ACC112 (cell line): Measurements from ENCODE around the gene FZR1.

Experiments used
- H2AFZ ChIP-seq: fragments of 200-600 bp; sonication (generic); one replicate; pipeline ENCODE4 v1.6.0; 2017; ENCODE audit warnings: antibody characterized with exemption, low read length; ENCODE audit not compliant: unreplicated experiment
- H3K27ac ChIP-seq: fragments of 200-600 bp; sonication (generic); 2 replicates; pipeline ENCODE4 v1.5.1; 2014; ENCODE audit warnings: low read depth, mild to moderate bottlenecking, antibody characterized with exemption, low read length, moderate library complexity
- H3K27me3 ChIP-seq: fragments of 200-600 bp; sonication (generic); 2 replicates; pipeline ENCODE4 v1.6.1; 2014; ENCODE audit warnings: mild to moderate bottlenecking, antibody characterized with exemption, low read length, moderate library complexity, mixed read lengths; ENCODE audit not compliant: insufficient read depth
- H3K36me3 ChIP-seq: fragments of 200-600 bp; sonication (generic); 2 replicates; pipeline ENCODE4 v1.6.1; 2016; ENCODE audit warnings: mild to moderate bottlenecking, antibody characterized with exemption, low read length, moderate library complexity, mixed read lengths; ENCODE audit not compliant: insufficient read depth
- H3K4me1 ChIP-seq: fragments of 200-600 bp; sonication (generic); one replicate; pipeline ENCODE4 v1.6.1; 2016; ENCODE audit warnings: low read length, mixed read lengths; ENCODE audit not compliant: insufficient read depth, unreplicated experiment, control insufficient read depth
- H3K4me3 ChIP-seq: fragments of 200-600 bp; sonication (generic); 2 replicates; pipeline ENCODE4 v1.5.1; 2014; ENCODE audit warnings: mild to moderate bottlenecking, low read depth, low read length
- H3K79me2 ChIP-seq: fragments of 200-600 bp; sonication (generic); one replicate; pipeline ENCODE4 v1.6.0; 2016; ENCODE audit warnings: low read length; ENCODE audit not compliant: control insufficient read depth, unreplicated experiment, insufficient read depth

FZR1 gene

DNA sequence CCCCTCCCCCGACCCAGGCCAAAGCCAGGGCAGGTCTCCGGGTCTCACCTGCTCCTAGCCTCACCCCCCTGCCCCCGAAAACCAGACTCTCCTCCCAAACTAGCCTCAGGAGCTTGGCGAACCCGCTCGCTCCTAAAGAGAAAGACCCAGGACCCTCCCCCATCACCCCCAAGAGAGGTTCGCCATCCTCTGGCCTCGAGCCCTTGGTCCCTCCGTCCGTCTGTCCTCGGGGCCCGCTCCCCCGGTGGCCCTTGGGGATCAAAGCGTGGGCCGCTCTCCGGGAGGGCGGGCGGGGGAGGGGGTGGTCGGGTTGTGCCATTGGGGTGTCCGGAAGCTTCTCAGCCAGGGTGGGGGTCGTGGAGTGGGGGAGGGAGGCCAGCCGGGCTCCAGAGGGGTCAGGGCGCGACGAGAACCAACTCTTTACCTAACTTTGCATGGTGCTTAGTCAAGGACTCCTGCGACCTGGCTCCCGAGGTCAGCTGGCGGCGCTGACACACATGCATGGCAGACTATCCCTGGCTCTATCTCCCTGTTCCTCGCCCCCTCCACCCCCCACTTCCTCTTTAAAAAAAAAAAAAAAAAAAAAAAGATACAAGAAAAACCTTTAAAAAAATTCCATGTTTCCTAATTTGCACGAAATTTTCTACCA is 41.4 kb upstream of the FZR1 start:
- Histone ChIP-seq H3K4me1 (peaks cover 3% of the 10 kb centered on the region), H2AFZ (no peak overlapping the region), H3K79me2 (no peaks in the 10 kb centered on the region), H3K36me3 (peaks cover 2% of the 10 kb centered on the region; the same call in 1 of the 2 replicates), H3K27ac (no peak overlapping the region), H3K4me3 (no peak overlapping the region), H3K27me3 (no peaks in the 10 kb centered on the region)

DNA sequence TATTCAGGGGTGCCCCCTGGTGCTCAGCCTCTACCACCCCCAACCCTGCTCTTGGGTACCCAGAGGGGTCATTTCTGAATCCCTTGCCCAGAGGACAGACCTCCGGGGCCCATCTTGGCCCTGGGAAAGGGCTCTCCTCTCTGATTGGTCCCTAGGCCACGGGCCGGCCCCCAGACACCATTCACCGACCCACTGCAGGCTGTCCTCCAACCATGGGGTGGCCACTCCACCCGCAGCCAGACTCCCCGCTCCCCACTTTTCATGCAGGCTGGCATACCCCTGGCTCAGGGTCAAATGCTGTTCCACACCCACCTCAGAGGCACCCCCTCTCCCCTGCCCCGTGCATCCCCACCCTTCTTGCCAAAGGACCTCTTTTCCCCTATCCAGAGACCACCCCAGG is 40.6 kb upstream of the FZR1 start:
- Histone ChIP-seq H2AFZ (no peak overlapping the region), H3K4me3 (no peak overlapping the region), H3K79me2 (no peaks in the 10 kb centered on the region), H3K27me3 (no peaks in the 10 kb centered on the region), H3K36me3 (peaks cover 2% of the 10 kb centered on the region; the same call in 1 of the 2 replicates), H3K4me1 (no peaks in the 10 kb centered on the region), H3K27ac (no peak overlapping the region)

DNA sequence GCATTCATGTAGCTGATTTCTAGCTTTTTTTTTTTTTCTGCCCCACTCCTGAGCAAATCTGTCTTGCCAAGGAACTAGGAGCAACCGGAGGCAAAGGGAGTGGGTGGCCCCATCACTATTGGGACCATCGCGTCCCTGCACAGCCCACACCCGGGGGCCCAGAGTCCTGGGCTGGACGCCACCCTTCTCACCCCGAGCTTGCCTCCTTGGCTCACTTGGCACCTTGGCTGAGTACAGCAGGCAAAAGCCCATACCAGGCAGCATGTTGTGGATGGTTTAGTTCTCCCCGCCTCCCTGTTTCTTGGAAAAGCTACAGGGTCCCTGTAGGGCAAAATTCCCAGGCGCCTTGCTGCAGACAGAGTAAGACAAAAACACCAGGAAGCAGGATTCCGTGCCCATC is 39.5 kb upstream of the FZR1 start:
- Histone ChIP-seq H3K79me2 (no peaks in the 10 kb centered on the region), H3K27ac (no peak overlapping the region), H3K4me1 (no peaks in the 10 kb centered on the region), H3K36me3 (peaks cover 2% of the 10 kb centered on the region; the same call in 1 of the 2 replicates), H2AFZ (no peak overlapping the region), H3K27me3 (no peaks in the 10 kb centered on the region), H3K4me3 (no peak overlapping the region)

DNA sequence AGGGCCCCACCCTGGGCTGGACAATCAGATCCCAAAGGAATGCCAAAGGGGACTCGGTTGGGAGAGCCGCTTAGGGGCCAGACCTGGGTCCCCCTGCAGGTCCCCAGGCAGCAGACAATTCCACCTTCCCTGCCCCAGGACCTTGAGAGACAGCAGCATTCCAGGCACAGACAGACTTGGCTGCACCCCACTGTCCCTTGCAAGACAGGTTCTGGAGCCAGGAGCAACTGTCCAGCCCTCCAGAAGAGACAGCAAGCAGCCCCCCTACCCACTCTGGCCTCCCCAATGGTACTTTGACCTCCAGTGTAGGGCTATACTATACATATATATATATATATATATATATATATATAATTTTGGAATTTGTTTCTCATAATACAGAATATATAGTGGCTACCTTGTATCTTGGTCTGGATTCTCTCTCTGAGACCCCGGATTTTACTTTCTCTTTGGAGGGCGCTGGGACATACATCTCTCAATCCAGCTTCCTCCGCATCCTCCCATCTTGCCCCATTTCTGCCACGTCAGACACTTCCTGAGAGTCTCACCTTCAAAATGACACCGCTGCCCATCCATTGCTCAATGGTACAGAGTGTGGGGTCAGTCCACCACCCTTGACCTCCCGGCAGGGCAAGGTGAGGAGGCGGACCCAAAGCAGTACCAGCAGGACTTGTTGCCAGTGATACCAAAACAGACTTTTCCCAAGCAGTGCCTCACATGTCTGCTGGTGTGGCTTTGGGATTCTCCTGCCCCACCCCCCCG is 38.5 kb upstream of the FZR1 start:
- no peak overlapping the region for H3K4me3 ChIP-seq
- H3K4me1 ChIP-seq, result no peaks in the 10 kb centered on the region
- H3K27me3 ChIP-seq, result no peaks in the 10 kb centered on the region
- no peaks in the 10 kb centered on the region for H3K79me2 ChIP-seq
- H3K27ac ChIP-seq, result no peak overlapping the region
- no peak overlapping the region for H2AFZ ChIP-seq
- peaks cover 2% of the 10 kb centered on the region; the same call in 1 of the 2 replicates for H3K36me3 ChIP-seq

DNA sequence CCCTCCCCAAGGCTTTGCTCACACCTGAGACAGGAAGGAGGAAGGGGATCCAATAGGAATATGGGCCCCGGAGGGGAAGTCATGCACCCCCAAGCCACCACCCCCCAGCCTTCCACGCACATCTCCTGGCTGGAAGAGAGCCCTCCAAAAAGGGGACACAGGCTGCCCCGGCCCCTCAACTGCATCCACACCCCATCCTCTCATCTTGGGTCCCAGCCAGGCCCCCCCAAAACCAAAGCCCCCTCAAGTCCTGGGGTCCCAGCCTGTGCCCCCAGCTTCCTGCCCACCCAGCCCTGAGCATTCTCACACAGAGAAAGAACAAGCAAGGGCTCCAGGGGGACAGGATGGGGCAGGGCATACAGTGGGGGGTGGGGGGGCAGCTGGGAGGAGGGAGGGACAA is 37.9 kb upstream of the FZR1 start:
- Histone ChIP-seq H3K27me3 (no peaks in the 10 kb centered on the region), H3K36me3 (peaks cover 2% of the 10 kb centered on the region; the same call in 1 of the 2 replicates), H2AFZ (no peak overlapping the region), H3K27ac (no peak overlapping the region), H3K4me1 (no peaks in the 10 kb centered on the region), H3K79me2 (no peaks in the 10 kb centered on the region), H3K4me3 (no peak overlapping the region)

DNA sequence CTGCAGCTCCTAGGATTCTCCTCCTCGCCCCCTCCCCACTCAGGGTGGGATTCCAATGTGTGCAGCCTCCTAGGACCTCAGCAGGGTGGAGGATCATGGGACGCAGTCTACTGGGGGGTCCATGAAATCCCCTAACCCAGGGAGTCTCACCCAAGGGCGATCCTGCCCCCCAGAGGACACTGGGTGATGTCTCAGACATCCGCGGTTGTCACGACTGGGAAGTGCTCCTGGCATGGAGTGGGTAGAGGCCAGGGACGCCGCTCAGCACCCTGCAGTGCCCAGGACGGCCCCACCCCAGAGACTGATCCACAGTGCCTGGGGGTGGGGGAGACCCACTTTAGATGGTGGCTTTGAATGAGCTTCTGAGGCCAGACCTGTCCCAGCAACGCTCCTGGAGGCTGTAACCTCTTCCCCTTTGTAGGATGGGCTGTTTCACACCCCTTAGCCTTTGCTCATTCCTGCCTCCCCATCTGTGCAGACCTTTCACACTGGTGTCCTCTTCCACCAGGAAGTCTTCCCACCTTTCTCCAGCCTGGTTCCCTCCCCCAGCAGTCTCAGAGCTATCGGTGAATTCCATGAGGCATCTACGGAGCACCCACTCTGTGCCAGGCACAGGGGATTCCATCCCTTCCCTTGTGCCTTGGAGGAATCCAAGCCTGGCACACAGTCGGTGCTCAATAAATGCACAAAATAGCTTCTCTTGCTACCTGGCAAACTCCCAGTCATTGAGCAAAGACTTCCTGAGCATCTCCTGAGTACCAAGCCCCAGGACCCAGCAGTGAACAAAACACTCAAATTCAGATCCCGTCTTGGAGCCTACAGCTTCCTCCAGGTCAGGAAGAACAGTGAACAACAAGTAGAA is 36.2 kb upstream of the FZR1 start:
- no peaks in the 10 kb centered on the region for H3K79me2 ChIP-seq
- H3K36me3 ChIP-seq, result peaks cover 2% of the 10 kb centered on the region; the same call in 1 of the 2 replicates
- no peak overlapping the region for H3K27ac ChIP-seq
- no peak overlapping the region for H3K4me3 ChIP-seq
- H3K27me3 ChIP-seq, result no peaks in the 10 kb centered on the region
- H2AFZ ChIP-seq, result no peak overlapping the region
- H3K4me1 ChIP-seq, result no peaks in the 10 kb centered on the region

DNA sequence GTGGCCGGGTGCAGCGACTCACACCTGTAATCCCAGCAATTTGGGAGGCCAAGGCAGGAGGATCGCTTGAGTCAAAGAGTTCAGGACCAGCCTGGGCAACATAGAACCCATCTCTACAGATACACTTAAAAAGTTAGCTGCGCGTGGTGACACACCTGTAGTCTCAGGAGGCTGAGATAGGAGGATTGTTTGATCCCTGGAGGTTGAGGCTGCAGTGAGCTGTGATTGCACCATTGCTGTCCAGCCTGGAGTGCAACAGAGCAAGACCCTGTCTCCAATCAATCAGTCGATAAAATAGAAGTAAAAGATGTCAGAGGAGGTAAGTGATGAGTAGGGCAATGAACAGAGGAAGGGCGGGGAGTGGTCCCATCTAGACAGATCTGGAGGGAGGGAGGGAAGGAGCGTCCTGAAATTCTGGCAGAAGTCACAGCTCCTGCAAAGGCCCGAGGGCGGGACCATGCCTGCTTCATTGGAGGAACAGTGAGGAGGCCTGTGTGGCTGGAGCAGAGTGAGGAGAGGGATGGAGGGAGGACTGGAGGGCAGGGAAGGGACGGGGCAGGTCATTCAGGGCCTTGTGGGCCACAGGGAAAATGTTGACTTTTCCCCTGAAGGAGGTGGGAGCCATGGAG is 35.5 kb upstream of the FZR1 start:
- Histone ChIP-seq H3K79me2 (no peaks in the 10 kb centered on the region), H3K4me1 (no peaks in the 10 kb centered on the region), H3K4me3 (no peak overlapping the region), H3K36me3 (peaks cover 2% of the 10 kb centered on the region; the same call in 1 of the 2 replicates), H3K27ac (no peak overlapping the region), H3K27me3 (no peaks in the 10 kb centered on the region), H2AFZ (no peak overlapping the region)

DNA sequence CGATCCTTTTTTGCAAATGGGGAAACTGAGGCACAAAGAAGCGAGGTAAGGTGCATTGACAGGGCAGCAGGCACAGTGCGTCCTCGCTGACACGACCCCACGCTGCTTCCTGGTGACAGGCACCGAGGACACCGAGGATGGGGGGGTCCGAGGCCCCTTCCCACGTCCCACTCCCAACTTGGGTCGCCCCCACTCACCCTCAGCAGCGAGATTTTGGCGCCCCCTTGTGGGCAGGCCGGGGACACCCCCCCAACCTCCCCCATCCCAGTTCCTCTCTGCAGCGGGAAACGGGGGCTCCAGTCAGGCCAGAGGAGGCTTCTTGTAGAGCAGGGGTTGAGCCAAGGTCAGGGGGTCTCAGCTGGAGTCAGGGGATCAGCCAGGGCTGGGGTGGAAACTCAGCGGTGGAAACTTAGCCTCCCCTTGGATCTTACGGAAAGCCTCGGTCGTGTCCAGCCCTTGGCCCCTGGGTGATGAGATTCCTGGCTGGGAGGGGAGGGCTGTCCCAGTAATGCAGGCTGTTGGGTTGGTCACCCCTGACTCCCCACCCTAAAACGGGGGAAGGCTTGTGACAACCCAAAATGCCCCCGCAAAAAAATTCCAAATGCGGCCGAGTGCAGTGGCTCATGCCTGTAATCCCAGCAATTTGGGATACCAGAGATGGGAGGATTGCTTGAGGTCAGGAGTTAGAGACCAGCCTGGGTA is 34.0 kb upstream of the FZR1 start:
- Histone ChIP-seq H3K36me3 (peaks cover 2% of the 10 kb centered on the region; the same call in 1 of the 2 replicates), H3K4me3 (no peak overlapping the region), H2AFZ (no peak overlapping the region), H3K27me3 (no peaks in the 10 kb centered on the region), H3K27ac (no peak overlapping the region), H3K79me2 (no peaks in the 10 kb centered on the region), H3K4me1 (no peaks in the 10 kb centered on the region)

DNA sequence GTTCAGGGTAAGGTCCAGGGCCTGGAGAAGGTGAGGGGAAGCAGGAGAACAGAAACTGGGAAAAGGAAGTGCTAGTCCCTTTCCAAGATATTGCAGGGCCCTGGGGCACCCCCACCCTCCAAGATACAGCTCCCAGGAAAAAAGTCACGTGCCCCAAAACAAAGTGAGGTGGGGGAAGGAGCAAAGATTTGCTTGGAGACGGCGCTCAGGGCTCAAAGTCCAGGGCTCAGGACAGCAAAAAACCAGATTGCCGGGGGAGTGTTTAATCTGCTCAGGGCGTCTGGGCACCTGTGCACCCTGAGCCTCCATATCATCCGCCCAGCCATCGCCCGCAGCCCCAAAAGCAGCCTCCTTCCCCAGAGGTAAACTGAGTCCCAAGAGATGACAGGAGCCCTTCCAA is 32.1 kb upstream of the FZR1 start:
- peaks cover 2% of the 10 kb centered on the region; the same call in 1 of the 2 replicates for H3K27me3 ChIP-seq
- H3K27ac ChIP-seq, result no peak overlapping the region

DNA sequence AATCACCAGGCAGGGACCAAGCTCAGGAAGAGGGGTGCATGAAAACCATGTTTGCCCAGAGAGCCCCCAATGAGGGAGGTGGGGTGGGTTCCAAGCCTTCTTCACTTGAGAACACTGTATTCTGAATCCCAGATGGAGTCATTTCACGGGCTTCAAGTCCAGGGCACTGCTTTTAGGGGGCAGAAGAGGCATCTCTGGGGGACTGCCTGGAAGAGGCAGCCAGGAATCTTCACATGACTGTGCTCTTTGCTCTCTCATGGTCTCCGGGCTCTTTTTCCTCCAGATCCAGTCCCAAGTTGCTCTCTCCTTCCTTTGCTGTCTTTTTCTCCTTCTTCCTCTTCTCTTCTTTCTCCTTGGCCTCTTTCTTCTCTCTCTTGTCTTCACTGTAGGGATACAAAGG is 31.5 kb upstream of the FZR1 start:
- Histone ChIP-seq H3K4me3 (no peak overlapping the region), H2AFZ (no peak overlapping the region), H3K4me1 (no peaks in the 10 kb centered on the region), H3K79me2 (no peaks in the 10 kb centered on the region), H3K27ac (no peak overlapping the region), H3K36me3 (no peaks in the 10 kb centered on the region), H3K27me3 (peaks cover 6% of the 10 kb centered on the region; the same call in 1 of the 2 replicates)

More for the DNA sequence above, 32.1 kb upstream of the FZR1 start:
- no peak overlapping the region for H2AFZ ChIP-seq
- no peaks in the 10 kb centered on the region for H3K79me2 ChIP-seq
- H3K36me3 ChIP-seq, result no peaks in the 10 kb centered on the region
- no peaks in the 10 kb centered on the region for H3K4me1 ChIP-seq
- no peak overlapping the region for H3K4me3 ChIP-seq
